ENCODE data around the gene KLHL22.

DNA sequence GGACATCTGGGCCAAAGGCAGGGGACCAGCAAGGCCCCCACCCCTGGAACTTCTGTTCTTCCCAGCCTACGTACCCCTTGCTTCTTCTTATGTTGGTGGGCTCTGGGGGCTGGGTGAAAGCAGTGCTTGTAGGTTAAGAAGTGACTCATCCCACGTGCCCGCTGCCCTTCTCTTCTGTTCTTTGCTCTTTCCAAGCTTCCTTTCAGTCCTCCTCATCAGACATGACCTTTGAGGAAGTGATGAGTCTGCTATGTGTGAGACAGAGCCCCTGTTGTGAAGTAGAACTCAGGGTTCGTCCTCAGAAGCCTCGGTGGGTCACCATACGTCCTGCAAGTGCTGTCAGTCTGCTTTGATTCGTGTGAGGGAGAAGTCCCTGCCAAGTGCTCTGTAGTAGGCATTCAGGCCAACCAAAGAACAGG, 24.5 kb upstream of the KLHL22 start:
- TF ChIP-seq CTCF (IDR thresholded peaks at IDR 0.05 in 4 of 5, conservative IDR thresholded peaks at IDR 0.05 in 1 of 5) (no peak), POLR2A (IDR thresholded peaks at IDR 0.05) (no peak)

Measured in gastrocnemius medialis (tissue), 4 donors.